Measurements from ENCODE around the gene GLO1.
A peak's percentile ranks its signal among the peaks of the same experiment; 100 is the strongest.

Gene GLO1

GRCh38 chr6:38656896-38657295, 46.0 kb downstream of the GLO1 start:
- DNase-seq, result no peak

GRCh38 chr6:38654263-38654662, 48.7 kb downstream of the GLO1 start:
- DNase-seq, result no peak

DNA sequence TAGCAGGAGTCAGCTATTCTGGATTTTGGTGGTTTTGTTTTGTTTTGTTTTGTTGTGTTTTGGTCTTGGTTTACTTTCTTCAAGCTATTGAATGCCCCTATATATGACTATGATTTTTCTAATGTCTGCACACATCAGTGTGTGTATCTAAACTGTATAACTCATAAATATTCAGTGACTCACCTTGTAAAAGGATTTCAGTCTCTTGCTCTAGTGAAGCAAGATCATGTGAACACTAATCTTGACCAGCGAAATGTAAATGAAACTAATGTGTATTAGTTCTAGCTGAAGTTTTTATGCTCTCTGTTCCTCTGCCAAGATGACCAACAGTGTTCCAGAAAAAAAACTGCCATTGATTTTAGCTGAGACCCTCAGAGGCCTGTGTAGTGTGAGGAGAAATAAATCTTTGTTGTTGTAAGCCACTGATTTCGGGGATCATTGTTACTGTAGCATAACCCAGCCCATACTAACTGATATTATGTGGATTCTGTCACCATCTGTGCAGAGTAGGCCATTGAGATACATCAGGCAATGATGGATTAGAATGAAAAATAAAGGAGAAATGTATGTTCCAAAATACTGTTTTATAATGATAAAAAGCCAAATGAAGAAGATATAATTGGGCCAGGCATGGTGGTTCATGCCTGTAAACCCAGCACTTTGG, 51.7 kb downstream of the GLO1 start:
- no peak for DNase-seq

GRCh38 chr6:38650207-38650752, 52.7 kb downstream of the GLO1 start:
- no peak for DNase-seq

GRCh38 chr6:38649744-38650143, 53.2 kb downstream of the GLO1 start:
- DNase-seq, result no peak

DNA sequence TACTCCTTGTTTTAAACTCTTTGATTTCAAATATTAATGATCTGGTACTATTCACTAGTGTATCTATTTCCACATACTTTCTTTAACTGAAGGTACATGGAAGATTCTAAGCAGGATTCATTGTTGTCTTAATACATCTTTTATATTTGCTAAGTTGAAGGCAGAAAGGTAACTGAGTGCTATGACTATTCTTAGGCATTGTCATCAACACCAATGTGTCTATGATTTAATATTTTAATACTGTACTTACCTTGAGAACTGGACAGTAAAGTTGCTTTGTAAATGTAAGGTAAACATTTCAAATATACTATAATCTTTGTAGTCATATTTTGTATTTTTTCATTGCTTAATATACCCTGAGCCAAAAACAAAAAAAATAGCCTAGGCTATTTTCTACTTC, 54.3 kb downstream of the GLO1 start:
- DNase-seq, result no peak

DNA sequence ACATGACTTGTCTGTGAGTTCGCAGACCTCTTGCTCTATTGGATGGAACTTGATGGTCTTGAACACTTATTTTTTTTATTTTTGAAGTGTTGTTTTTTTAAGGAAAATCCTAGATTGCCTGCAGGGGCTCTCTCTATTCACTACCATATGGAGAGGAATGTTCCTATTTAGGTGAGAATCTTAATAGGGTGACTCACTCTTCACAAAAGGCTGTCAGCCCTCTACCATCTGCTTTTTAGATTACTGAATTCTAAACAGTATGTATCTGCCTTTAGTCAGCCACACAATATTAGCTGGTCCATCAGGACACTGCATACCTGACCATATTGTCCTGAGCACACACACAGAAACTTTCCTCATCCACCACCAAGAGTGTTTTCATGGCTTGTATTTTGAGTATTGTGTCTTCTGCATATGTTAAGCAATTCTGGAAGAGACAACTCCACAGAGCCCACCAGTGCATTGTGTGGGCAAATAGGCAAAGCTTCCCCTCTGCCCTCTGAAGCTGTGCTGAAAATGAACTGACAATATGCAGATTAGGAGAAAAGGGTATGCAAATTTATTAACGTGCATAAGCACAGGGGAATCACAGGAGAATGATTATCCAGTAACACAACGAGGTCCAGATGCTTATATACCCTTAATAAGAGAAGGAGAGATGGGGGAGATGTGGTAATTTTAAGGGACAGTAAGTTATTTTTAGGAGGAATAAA, 56.6 kb downstream of the GLO1 start:
- DNase-seq, result no peak

GRCh38 chr6:38644951-38645350, 58.0 kb downstream of the GLO1 start:
- no peak for DNase-seq

GRCh38 chr6:38640216-38640909, 62.6 kb downstream of the GLO1 start:
- DNase-seq, result no peak

DNA sequence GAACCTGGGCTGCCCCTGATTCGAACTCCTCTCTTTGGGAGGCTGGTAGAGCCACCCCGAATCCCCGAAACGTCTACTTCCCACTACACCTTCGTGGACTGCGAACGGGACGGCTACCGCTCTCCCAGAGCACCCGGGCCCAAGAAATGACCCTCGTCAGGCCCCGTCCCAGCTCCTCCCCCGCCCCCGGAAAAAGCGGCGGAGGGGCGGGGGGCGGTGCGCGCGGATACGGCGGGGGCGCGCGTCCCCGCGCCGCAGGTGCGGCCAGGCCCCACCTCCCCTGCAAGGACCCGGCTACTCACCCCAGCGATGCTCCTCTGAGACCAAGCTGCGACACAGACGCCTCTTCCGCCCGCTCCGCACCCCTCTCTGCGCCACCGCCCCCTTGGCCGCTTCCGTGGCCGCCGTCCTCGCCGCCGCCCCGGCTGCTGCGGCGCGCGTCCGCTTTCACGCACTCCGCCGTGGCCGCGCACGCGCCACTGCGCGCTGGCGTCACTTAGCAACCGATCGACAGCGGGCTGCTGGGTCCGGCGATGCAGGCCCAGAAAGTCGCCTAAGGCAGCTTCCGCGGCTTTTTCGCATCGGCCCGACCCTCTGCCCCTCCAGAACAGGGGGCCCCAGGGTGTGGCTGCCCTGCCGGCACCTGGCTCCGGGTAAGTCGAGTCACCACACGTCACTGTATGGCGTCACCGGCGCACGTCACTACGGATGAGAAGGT, 63.3 kb downstream of the GLO1 start, which contains the start of gene BTBD9:
BTBD9 (minus strand) TSS at position 432 of the 718 bp plus-strand sequence.
- peak; percentile 63 to 70 for DNase-seq

GRCh38 chr6:38638941-38639497, 63.9 kb downstream of the GLO1 start:
- peak; percentile 43 to 49 for DNase-seq

GRCh38 chr6:38637756-38638155, 65.2 kb downstream of the GLO1 start:
- DNase-seq, result no peak

DNA sequence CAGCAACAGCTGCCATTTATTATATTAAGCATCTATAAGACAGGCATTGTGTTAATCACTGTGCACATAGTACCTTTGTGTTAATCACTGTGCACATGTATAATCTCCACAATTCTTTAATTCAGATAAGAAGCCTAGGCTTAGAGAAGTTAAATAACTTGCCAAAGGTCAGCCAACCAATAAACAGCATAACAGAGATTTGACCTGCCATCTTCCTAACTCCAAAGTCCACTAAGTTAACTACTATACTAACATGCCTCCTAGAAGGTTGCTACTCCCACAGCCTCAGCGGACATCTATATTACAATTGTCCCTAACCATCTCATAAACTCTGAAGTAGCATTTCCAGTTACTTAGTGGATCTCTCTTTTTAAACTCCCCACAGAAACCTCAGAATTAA, 66.9 kb downstream of the GLO1 start:
- no peak for DNase-seq

- DNase-seq, result no peak
Observed at GRCh38 chr6:38634518-38634917, 68.4 kb downstream of the GLO1 start.

GRCh38 chr6:38632490-38632889, 70.5 kb downstream of the GLO1 start:
- DNase-seq, result no peak

DNA sequence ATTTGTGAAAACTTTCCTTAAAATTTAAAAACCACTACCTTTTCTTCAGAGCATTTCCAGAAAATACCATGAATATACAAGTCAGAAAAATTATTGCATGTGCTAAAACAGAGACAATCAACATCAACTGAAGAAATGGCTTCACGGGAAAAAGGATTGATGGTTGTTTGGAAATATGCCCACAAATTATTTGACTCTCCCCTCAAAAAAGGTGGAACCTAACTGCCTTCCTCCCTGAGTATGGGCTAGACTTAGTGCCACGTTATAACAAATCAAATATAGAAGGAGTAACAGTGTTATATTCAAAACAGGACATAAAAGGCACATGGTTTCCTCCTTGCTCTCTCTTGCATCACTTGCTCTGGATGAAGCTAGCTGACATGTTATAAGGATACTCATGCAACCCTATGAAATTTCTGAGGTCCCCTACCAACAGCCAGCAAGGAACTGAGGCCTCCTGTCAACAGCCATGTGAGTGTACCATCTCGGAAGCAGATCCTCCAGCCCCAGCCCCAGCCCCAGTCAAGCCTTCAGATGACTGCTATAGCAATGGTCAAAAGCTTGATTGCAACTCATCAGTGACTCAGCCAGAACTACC, 71.7 kb downstream of the GLO1 start:
- DNase-seq, result no peak

Measured in stimulated activated CD4-positive, alpha-beta T cell treated with anti-CD3 and anti-CD28 coated beads, Interleukin-2, amount 100 ng/mL, for 48 hours (primary cell).